WI38 (cell line): ENCODE measurements around the gene IL15RA.
A peak's percentile ranks its signal among the peaks of the same experiment; 100 is the strongest.

Source experiments
- H3K4me3 ChIP-seq: 2 replicates; pipeline ENCODE4 v1.5.1; 2011; ENCODE audit warnings: low read depth, mild to moderate bottlenecking, control low read depth, low read length
- TF ChIP-seq, protein P1 (sequence below): IDR thresholded peaks from 2 replicates; pipeline ENCODE4 v1.5.1; 2012; ENCODE audit warnings: low read depth, mild to moderate bottlenecking, control low read depth, low read length

IL15RA gene

DNA sequence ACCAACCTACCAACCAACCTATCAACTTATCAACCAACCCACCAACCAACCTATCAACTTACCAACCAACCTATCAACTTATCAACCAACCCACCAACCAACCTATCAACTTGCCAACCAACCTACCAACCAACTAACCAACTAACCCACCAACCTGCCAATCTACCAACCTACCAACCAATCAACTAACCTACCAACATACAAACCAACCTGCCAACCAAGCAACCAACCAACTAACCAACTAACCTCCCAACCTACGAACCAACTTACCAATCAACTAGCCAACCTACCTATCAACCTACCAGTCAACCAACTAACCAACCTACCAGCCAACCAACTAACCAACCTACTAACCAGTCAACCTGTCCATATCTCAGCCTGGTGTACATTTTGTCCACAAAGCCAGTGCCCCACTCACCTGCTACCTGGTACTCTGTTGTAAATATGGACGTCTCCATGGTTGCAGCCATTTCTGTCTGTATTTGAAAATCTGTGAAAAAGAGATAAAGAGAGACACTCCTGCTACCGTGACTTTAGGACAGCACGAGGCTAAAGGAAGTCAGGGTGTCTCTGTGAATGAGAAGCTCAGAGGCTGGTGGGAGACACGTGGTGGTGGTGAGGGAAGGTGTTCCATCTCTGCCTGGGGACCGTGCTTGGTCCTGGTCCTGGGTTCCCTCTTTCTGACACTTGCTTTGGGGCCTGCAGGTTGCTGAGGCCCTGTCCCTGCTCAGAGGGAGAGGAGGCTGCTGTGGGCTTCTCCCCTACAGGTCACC is 41.9 kb upstream of the IL15RA start:
- TF ChIP-seq, protein P1, sequence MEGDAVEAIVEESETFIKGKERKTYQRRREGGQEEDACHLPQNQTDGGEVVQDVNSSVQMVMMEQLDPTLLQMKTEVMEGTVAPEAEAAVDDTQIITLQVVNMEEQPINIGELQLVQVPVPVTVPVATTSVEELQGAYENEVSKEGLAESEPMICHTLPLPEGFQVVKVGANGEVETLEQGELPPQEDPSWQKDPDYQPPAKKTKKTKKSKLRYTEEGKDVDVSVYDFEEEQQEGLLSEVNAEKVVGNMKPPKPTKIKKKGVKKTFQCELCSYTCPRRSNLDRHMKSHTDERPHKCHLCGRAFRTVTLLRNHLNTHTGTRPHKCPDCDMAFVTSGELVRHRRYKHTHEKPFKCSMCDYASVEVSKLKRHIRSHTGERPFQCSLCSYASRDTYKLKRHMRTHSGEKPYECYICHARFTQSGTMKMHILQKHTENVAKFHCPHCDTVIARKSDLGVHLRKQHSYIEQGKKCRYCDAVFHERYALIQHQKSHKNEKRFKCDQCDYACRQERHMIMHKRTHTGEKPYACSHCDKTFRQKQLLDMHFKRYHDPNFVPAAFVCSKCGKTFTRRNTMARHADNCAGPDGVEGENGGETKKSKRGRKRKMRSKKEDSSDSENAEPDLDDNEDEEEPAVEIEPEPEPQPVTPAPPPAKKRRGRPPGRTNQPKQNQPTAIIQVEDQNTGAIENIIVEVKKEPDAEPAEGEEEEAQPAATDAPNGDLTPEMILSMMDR = no peak
- H3K4me3 ChIP-seq = no peak overlapping the region

GRCh38 chr10:6018422-6018821 is 41.1 kb upstream of the IL15RA start:
- TF ChIP-seq, protein P1 = no peak
- H3K4me3 ChIP-seq = no peak overlapping the region

- no peak overlapping the region for H3K4me3 ChIP-seq
- TF ChIP-seq, protein P1 = no peak
Measured at GRCh38 chr10:6017781-6018354, 40.5 kb upstream of the IL15RA start.

DNA sequence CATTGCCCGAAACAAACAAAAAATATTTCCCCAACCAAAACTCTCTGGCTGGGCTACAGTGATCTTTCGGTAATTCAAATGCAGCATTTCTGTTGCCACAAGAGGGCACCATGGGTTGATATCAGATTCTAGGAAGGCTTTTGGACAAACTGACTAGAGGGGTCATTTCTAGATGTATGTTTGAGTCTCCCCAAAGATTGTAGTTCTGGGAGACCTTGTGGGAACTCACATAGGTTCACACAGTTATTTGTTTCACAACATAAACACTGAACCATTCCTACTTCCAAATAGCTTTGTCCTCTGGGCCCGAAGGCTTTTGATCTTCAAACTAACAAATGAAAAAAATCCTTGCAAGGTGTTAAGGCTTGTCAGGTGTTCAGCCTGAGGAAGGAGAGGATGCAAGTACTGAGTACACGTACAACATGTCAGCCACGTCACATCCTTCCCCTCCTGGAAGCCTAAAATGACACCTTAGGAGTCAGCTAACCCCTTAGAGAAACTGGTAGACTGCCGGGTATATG is 37.0 kb upstream of the IL15RA start:
- no peak overlapping the region for H3K4me3 ChIP-seq

GRCh38 chr10:6013413-6014192 is 36.3 kb upstream of the IL15RA start:
- H3K4me3 ChIP-seq = no peak overlapping the region
- TF ChIP-seq, protein P1 = no peak

More for the DNA sequence above, 37.0 kb upstream of the IL15RA start:
- TF ChIP-seq, protein P1 = peak; percentile 55

GRCh38 chr10:6012121-6012905 is 35.0 kb upstream of the IL15RA start:
- no peak overlapping the region for H3K4me3 ChIP-seq

More at GRCh38 chr10:6012121-6012905, 35.0 kb upstream of the IL15RA start:
- TF ChIP-seq, protein P1 = no peak
